K562 (cell line): ENCODE measurements around the gene RPL19. TPM values are rescaled to one million over a fixed set of nuclear protein-coding genes. Genes with fewer than 3 reads are reported as not detected.

Experiments used
- ADNP ChIP-seq: fragments of 200-800 bp; sonication (Bioruptor generic); IDR thresholded peaks from 2 replicates; pipeline ENCODE4 v1.6.1; 2016; ENCODE audit warnings: missing genetic modification characterization, missing compliant biosample characterization
- CC2D1A ChIP-seq: fragments of 450-650 bp; IDR thresholded peaks from 2 replicates; pipeline ENCODE4 v1.6.1; 2017; ENCODE audit warnings: mild to moderate bottlenecking
- FUS ChIP-seq: fragments of 200-400 bp; formaldehyde crosslinking; optimal IDR thresholded peaks from 2 replicates; pipeline ENCODE3; 2017; ENCODE audit warnings: low read depth, low read length
- GATA2 ChIP-seq: sonication (generic); formaldehyde crosslinking; IDR thresholded peaks from 2 replicates; pipeline ENCODE4 v1.4.0; 2020; ENCODE audit warnings: mild to moderate bottlenecking, missing genetic modification reagents
- GTF2A2 ChIP-seq: IDR thresholded peaks from 2 replicates; pipeline ENCODE4 v1.6.1; 2016; ENCODE audit warnings: mild to moderate bottlenecking, missing genetic modification characterization, missing compliant biosample characterization
- KHSRP ChIP-seq: fragments of 450-650 bp; IDR thresholded peaks from 2 replicates; pipeline ENCODE4 v1.6.1; 2017
- RBM17 ChIP-seq: fragments of 200-400 bp; formaldehyde crosslinking; IDR thresholded peaks from 2 replicates; pipeline ENCODE4 v1.6.1; 2017; ENCODE audit warnings: low read depth, mild to moderate bottlenecking, low read length, borderline replicate concordance
- SRSF3 ChIP-seq: fragments of 200-400 bp; formaldehyde crosslinking; IDR thresholded peaks from 2 replicates; pipeline ENCODE4 v1.6.1; 2016; ENCODE audit warnings: mild to moderate bottlenecking, low read length, moderate library complexity; ENCODE audit not compliant: insufficient read depth
- ZNF133 ChIP-seq: fragments of 250-450 bp; sonication (Bioruptor Pico); IDR thresholded peaks from 2 replicates; pipeline ENCODE4 v1.4.0; 2020; ENCODE audit warnings: mild to moderate bottlenecking
- ZNF23 ChIP-seq: fragments of 250-450 bp; sonication (Bioruptor Pico); IDR thresholded peaks from 2 replicates; pipeline ENCODE4 v1.4.0; 2020; ENCODE audit warnings: mild to moderate bottlenecking
- ZNF384 ChIP-seq: IDR thresholded peaks from 2 replicates; pipeline ENCODE4 v1.6.1; 2012; ENCODE audit warnings: low read depth, low read length, improper control_type of control experiment
- ZNF444 ChIP-seq: fragments of 250-450 bp; sonication (Bioruptor Pico); IDR thresholded peaks from 2 replicates; pipeline ENCODE4 v1.4.0; 2020; ENCODE audit warnings: mild to moderate bottlenecking, moderate library complexity
- ZNF76 ChIP-seq: fragments of 250-450 bp; sonication (Bioruptor Pico); IDR thresholded peaks from 2 replicates; pipeline ENCODE4 v1.4.0; 2020; ENCODE audit warnings: mild to moderate bottlenecking, moderate library complexity, borderline replicate concordance
- polyA plus RNA-seq, 8 experiments: library from polyadenylated mRNA; depleted of rRNA in 4 of 8; stranded (reverse) in 5 of 8; unstranded in 3 of 8; fragments of >200 nt; fragmentation: Nextera tagmentation in 2 of 8; fragmentation: Illumina TruSeq in 1 of 8; extraction: Ambion mirVana in 2 of 8; extraction: Trizol in 1 of 8; gene quantifications; 2 replicates each; pipeline versions ENCODE4 v1.2.1 to v1.2.3, GENCODE V29; 2011 to 2014; ENCODE audit warnings: inconsistent platforms in 1 of 8, missing spikeins in 1 of 8
- total RNA-seq, 7 experiments: library from RNA; depleted of rRNA in 6 of 7; stranded (reverse); fragments of >200 nt in 6 of 7; fragmentation: Illumina TruSeq in 2 of 7; extraction: Trizol in 2 of 7; gene quantifications; 2 replicates each; pipeline versions ENCODE4 v1.2.1 to v1.2.3, GENCODE V29; 2011 to 2021; ENCODE audit warnings: low replicate concordance in 1 of 7
- TF ChIP-seq, protein P1 (sequence below): sonication (generic); formaldehyde crosslinking; IDR thresholded peaks from 2 replicates; pipeline ENCODE4 v1.8.0; 2023; ENCODE audit warnings: missing genetic modification reagents, mild to moderate bottlenecking, borderline replicate concordance
- TF ChIP-seq, protein P2 (sequence below), 2 experiments: fragments of 450-650 bp; IDR thresholded peaks; 2 replicates each; pipeline ENCODE4 v1.6.1; 2016; ENCODE audit warnings: mild to moderate bottlenecking in 2 of 2, borderline replicate concordance in 1 of 2, low read depth in 1 of 2, moderate library complexity in 1 of 2

Gene RPL19
- total and polyA plus RNA-seq, 9 of the 15 experiments (the other 6 are each of a cell fraction or from before 2014, with no cell fraction given) = 2,263 to 4,614 (median 3,727) TPM

DNA sequence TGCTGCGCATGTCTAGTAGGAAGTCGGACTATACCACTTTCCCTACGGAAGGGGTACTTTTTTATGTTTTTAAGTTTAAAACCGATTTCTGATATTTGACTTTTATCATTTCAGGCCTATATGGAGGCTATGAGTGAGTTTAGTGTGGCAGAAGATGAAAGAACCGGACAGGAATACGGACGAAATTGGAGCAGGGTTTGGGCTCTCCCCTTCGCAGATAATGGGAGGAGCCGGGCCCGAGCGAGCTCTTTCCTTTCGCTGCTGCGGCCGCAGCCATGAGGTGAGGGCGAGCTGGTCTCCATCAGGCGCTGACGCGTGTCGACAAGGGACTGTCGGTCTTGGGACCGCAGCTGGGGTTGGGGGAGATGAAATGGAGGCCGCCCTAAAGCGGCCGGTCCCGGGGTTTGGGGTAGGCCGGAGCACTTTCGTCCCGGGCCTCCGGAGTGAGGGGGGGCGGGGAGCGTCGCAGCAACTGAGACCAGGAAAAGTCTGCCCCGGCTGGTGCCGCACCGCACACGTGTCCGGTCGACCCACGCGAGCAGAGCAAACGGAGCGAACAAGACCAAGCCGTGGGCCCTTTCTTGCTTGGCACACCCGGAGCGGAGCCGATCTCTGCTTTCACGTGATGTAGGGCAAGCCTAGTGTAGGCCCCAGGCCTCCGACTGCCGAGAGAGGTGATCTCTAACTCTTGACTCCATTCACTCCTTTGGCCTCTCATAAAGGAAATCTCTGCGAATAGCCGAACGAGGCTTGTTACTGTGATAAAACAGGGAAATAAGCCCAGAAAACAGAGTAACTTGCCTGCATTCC lies at the start of gene RPL19 (continued):
- TF ChIP-seq ZNF384 (no peak), FUS (no peak), ZNF444 (CRISPR knock-in tag) (no peak), ZNF76 (CRISPR knock-in tag) (no peak), GATA2 (CRISPR knock-in tag) (no peak), ZNF23 (CRISPR knock-in tag) (no peak), GTF2A2 (tag) (no peak; the same call in 1 of the 2 replicates), CC2D1A (no peak), ZNF133 (no peak), ADNP (tag) (no peak), KHSRP (no peak), RBM17 (no peak), SRSF3 (no peak)
- TF ChIP-seq, protein P1, sequence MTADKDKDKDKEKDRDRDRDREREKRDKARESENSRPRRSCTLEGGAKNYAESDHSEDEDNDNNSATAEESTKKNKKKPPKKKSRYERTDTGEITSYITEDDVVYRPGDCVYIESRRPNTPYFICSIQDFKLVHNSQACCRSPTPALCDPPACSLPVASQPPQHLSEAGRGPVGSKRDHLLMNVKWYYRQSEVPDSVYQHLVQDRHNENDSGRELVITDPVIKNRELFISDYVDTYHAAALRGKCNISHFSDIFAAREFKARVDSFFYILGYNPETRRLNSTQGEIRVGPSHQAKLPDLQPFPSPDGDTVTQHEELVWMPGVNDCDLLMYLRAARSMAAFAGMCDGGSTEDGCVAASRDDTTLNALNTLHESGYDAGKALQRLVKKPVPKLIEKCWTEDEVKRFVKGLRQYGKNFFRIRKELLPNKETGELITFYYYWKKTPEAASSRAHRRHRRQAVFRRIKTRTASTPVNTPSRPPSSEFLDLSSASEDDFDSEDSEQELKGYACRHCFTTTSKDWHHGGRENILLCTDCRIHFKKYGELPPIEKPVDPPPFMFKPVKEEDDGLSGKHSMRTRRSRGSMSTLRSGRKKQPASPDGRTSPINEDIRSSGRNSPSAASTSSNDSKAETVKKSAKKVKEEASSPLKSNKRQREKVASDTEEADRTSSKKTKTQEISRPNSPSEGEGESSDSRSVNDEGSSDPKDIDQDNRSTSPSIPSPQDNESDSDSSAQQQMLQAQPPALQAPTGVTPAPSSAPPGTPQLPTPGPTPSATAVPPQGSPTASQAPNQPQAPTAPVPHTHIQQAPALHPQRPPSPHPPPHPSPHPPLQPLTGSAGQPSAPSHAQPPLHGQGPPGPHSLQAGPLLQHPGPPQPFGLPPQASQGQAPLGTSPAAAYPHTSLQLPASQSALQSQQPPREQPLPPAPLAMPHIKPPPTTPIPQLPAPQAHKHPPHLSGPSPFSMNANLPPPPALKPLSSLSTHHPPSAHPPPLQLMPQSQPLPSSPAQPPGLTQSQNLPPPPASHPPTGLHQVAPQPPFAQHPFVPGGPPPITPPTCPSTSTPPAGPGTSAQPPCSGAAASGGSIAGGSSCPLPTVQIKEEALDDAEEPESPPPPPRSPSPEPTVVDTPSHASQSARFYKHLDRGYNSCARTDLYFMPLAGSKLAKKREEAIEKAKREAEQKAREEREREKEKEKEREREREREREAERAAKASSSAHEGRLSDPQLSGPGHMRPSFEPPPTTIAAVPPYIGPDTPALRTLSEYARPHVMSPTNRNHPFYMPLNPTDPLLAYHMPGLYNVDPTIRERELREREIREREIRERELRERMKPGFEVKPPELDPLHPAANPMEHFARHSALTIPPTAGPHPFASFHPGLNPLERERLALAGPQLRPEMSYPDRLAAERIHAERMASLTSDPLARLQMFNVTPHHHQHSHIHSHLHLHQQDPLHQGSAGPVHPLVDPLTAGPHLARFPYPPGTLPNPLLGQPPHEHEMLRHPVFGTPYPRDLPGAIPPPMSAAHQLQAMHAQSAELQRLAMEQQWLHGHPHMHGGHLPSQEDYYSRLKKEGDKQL (CRISPR knock-in tag) = no peak
- TF ChIP-seq, protein P2, sequence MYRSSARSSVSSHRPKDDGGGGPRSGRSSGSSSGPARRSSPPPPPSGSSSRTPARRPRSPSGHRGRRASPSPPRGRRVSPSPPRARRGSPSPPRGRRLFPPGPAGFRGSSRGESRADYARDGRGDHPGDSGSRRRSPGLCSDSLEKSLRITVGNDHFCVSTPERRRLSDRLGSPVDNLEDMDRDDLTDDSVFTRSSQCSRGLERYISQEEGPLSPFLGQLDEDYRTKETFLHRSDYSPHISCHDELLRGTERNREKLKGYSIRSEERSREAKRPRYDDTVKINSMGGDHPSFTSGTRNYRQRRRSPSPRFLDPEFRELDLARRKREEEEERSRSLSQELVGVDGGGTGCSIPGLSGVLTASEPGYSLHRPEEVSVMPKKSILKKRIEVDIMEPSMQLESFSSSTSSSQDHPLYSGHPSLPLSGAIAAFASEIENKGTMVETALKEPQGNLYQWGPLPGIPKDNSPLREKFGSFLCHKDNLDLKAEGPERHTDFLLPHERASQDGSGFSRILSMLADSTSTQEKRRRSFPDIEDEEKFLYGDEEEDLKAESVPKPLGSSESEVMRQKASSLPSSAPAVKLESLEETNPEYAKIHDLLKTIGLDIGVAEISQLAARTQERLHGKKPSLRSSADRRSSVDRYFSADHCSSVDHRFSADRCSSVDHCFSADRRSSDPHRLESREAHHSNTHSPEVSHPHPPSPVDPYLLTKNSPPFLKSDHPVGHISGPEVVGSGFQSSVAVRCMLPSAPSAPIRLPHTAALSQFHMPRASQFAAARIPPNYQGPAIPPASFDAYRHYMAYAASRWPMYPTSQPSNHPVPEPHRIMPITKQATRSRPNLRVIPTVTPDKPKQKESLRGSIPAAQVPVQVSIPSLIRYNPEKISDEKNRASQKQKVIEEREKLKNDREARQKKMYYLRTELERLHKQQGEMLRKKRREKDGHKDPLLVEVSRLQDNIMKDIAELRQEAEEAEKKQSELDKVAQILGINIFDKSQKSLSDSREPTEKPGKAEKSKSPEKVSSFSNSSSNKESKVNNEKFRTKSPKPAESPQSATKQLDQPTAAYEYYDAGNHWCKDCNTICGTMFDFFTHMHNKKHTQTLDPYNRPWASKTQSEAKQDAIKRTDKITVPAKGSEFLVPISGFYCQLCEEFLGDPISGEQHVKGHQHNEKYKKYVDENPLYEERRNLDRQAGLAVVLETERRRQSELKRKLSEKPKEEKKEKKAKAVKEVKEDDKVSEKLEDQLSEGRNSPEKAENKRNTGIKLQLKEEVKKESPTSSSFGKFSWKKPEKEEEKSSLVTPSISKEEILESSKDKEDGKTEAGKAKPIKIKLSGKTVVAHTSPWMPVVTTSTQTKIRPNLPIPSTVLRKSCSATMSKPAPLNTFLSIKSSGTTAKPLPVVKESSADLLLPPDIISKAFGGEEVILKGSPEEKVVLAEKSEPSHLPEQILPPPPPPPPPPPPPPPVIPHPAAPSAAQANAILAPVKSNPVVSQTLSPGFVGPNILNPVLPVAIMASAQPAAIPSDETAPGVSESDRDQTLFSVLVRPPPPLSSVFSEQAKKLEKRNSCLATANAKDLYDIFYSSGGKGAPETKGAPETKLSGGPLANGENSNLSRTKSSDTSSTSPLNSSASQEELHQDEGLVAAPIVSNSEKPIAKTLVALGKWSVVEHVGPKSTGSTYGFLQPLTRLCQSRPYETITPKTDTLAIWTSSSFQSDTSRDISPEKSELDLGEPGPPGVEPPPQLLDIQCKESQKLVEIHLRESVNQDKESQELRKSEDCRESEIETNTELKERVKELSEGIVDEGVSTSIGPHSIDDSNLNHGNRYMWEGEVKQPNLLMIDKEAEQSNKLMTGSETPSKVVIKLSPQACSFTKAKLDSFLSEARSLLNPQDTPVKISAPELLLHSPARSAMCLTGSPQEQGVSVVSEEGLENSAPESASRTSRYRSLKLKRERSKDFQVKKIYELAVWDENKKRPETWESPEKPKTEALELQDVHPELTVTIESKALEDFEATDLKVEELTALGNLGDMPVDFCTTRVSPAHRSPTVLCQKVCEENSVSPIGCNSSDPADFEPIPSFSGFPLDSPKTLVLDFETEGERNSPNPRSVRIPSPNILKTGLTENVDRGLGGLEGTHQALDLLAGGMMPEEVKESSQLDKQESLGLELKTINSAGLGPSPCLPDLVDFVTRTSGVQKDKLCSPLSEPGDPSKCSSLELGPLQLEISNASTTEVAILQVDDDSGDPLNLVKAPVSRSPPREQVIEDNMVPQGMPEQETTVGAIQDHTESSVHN (IDR thresholded peaks at IDR 0.05; ENCODE audit: borderline replicate concordance in 1 of 2, low read depth in 1 of 2) = no peak
